K562 (cell line): Measurements from ENCODE around the gene PRKG1. TPM values are rescaled to one million over a fixed set of nuclear protein-coding genes. Genes with fewer than 3 reads are reported as not detected.

Experiments
- ATAC-seq: fragments of 200-7000 bp; cut with Tn5 transposase; 3 replicates; pipeline ENCODE4 v1.9.1; 2020; ENCODE audit warnings: moderate library complexity
- BruUV-seq: library from RNA; stranded (reverse); fragments of 400-500 nt; replicated peaks from 2 replicates; lab custom pipeline; 2021; lab: Mats Ljungman, UMichigan
- CTCF ChIA-PET: fragments of 300-600 bp; formaldehyde crosslinking; extraction: SDS; loops from one replicate; lab custom pipeline; 2021; ENCODE audit warnings: low intra/inter-chr PET ratio; lab: Yijun Ruan, JAX
- POLR2A ChIA-PET: fragments of 300-600, 350-650 bp; sonication (Branson Sonifier 250); formaldehyde crosslinking; extraction: SDS; loops from one replicate; lab custom pipeline; 2021; ENCODE audit warnings: antibody characterized with exemption, inconsistent platforms; lab: Yijun Ruan, JAX
- DNase-seq, 4 experiments: peaks; one replicate each; pipeline versions ENCODE4 v3.0.0 to v3.0.0-alpha.2; 2011 to 2018; ENCODE audit warnings: low spot score in 3 of 4, mixed read lengths in 3 of 4; ENCODE audit errors: extremely low read depth in 1 of 4
- FAIRE-seq: peaks from 2 replicates; lab custom pipeline; 2011; peaks lifted over from hg19 to GRCh38; lab: Jason Lieb, UNC
- H2AFZ ChIP-seq: 2 replicates; pipeline ENCODE4 v1.6.0; 2011; ENCODE audit warnings: low read depth, low read length, control low read depth, inconsistent platforms
- H3K27ac ChIP-seq: fragments of 200-600 bp; 3 replicates; pipeline ENCODE4 v1.8.0; 2011; ENCODE audit warnings: low read depth, mild to moderate bottlenecking, control low read depth, inconsistent platforms, low read length, moderate library complexity, mixed read lengths; ENCODE audit errors: extremely low read depth
- H3K27me3 ChIP-seq, 2 experiments: fragments of 300-600 bp in 1 of 2; 2 replicates in 1 of 2; 3 replicates in 1 of 2; pipeline versions ENCODE4 v1.6.0 to v1.8.0; 2011; ENCODE audit warnings: inconsistent platforms in 2 of 2, low read length in 2 of 2, mild to moderate bottlenecking in 1 of 2, mixed read lengths in 1 of 2, moderate library complexity in 1 of 2; ENCODE audit not compliant: control insufficient read depth in 2 of 2, insufficient read depth in 2 of 2
- H3K36me3 ChIP-seq: fragments of 300-600 bp; 3 replicates; pipeline ENCODE4 v1.8.0; 2011; ENCODE audit warnings: mild to moderate bottlenecking, low read length, inconsistent platforms; ENCODE audit not compliant: control insufficient read depth, insufficient read depth
- H3K4me1 ChIP-seq, 2 experiments: fragments of 200-600 bp in 1 of 2; replicated peaks in 1 of 2; 2 replicates in 1 of 2; 3 replicates in 1 of 2; pipeline versions ENCODE4 v1.5.1 to v1.8.0; 2011; ENCODE audit warnings: inconsistent platforms in 2 of 2, low read length in 2 of 2, mild to moderate bottlenecking in 1 of 2, mixed read lengths in 1 of 2, moderate library complexity in 1 of 2; ENCODE audit not compliant: control insufficient read depth in 2 of 2, insufficient read depth in 2 of 2
- H3K4me2 ChIP-seq: 2 replicates; pipeline ENCODE4 v1.6.1; 2011; ENCODE audit warnings: low read length, control low read depth, inconsistent platforms, mixed read lengths; ENCODE audit not compliant: insufficient read depth
- H3K4me3 ChIP-seq: fragments of 200-600 bp; sonication (generic), shearing (Covaris generic); 2 replicates; pipeline ENCODE4 v1.5.1; 2016; ENCODE audit warnings: control low read depth, inconsistent platforms
- H3K79me2 ChIP-seq: fragments of 200-600 bp; 3 replicates; pipeline ENCODE4 v1.8.0; 2011; ENCODE audit warnings: low read length, inconsistent platforms; ENCODE audit not compliant: control insufficient read depth, insufficient read depth
- H3K9ac ChIP-seq, 2 experiments: 2 replicates each; pipeline versions ENCODE4 v1.6.0 to v1.6.1; 2011; ENCODE audit warnings: low read depth in 2 of 2, low read length in 2 of 2, control low read depth in 1 of 2, inconsistent platforms in 1 of 2, mild to moderate bottlenecking in 1 of 2, mixed read lengths in 1 of 2; ENCODE audit not compliant: insufficient read depth in 1 of 2
- H3K9me1 ChIP-seq: one replicate; pipeline ENCODE4 v1.6.0; 2011; ENCODE audit warnings: inconsistent platforms, mild to moderate bottlenecking, low read length, moderate library complexity; ENCODE audit not compliant: control insufficient read depth, insufficient read depth
- H3K9me3 ChIP-seq: replicated peaks from 2 replicates; pipeline ENCODE4 v1.5.1; 2011; ENCODE audit warnings: low read depth, low read length, inconsistent platforms; ENCODE audit not compliant: control insufficient read depth, insufficient read depth
- H4K20me1 ChIP-seq: replicated peaks from 2 replicates; pipeline ENCODE4 v1.6.1; 2011; ENCODE audit warnings: low read length, inconsistent platforms, mixed read lengths; ENCODE audit not compliant: control insufficient read depth, insufficient read depth
- DACH1 ChIP-seq: fragments of 450-650 bp; IDR thresholded peaks from 2 replicates; pipeline ENCODE4 v1.6.1; 2018; ENCODE audit not compliant: partially characterized antibody
- DNMT1 ChIP-seq: fragments of 450-650 bp; IDR thresholded peaks from 2 replicates; pipeline ENCODE4 v1.6.1; 2016; ENCODE audit warnings: antibody characterized with exemption, mild to moderate bottlenecking
- ESRRA ChIP-seq: fragments of 450-650 bp; IDR thresholded peaks from 2 replicates; pipeline ENCODE4 v1.6.1; 2014; ENCODE audit warnings: low read depth, mild to moderate bottlenecking, moderate library complexity, borderline replicate concordance
- ETV5 ChIP-seq: sonication (generic); formaldehyde crosslinking; IDR thresholded peaks from 2 replicates; pipeline ENCODE4 v1.4.0; 2020; ENCODE audit warnings: low read depth, mild to moderate bottlenecking, missing genetic modification reagents
- HCFC1 ChIP-seq: IDR thresholded peaks from 2 replicates; pipeline ENCODE4 v1.6.1; 2012; ENCODE audit warnings: low read depth, low read length, improper control_type of control experiment
- HDAC6 ChIP-seq: IDR thresholded peaks from 2 replicates; pipeline ENCODE4 v1.6.1; 2012; ENCODE audit warnings: low read depth, mild to moderate bottlenecking, control low read depth, inconsistent platforms, low read length, moderate library complexity
- HIVEP1 ChIP-seq: fragments of 250-450 bp; sonication (Bioruptor Pico); IDR thresholded peaks from 2 replicates; pipeline ENCODE4 v1.4.0; 2020; ENCODE audit warnings: mild to moderate bottlenecking
- MCM7 ChIP-seq, 2 experiments: fragments of 450-650 bp; IDR thresholded peaks; 2 replicates each; pipeline ENCODE4 v1.6.1; 2016 to 2018
- RBM34 ChIP-seq: fragments of 200-400 bp; formaldehyde crosslinking; IDR thresholded peaks from 2 replicates; pipeline ENCODE4 v1.6.1; 2018; ENCODE audit warnings: low read length, borderline replicate concordance; ENCODE audit not compliant: insufficient read depth
- SIX5 ChIP-seq, 2 experiments: IDR thresholded peaks; 2 replicates each; pipeline ENCODE4 v1.6.1; 2011; ENCODE audit warnings: low read length in 2 of 2, borderline replicate concordance in 1 of 2, low read depth in 1 of 2, mild to moderate bottlenecking in 1 of 2, moderate library complexity in 1 of 2; ENCODE audit not compliant: insufficient read depth in 1 of 2
- SREBF1 ChIP-seq: fragments of 150-350 bp; IDR thresholded peaks from 2 replicates; pipeline ENCODE4 v1.6.1; 2014; ENCODE audit warnings: antibody characterized with exemption, low read depth, low read length, borderline replicate concordance
- TCF7L2 ChIP-seq: fragments of 150-350 bp; IDR thresholded peaks from 2 replicates; pipeline ENCODE4 v1.6.1; 2016; ENCODE audit warnings: low read depth, mild to moderate bottlenecking, low read length, moderate library complexity
- ZBTB8A ChIP-seq: fragments of 450-650 bp; IDR thresholded peaks from 2 replicates; pipeline ENCODE4 v1.6.1; 2018; ENCODE audit warnings: mild to moderate bottlenecking, moderate library complexity; ENCODE audit not compliant: partially characterized antibody
- ZNF699 ChIP-seq: fragments of 250-450 bp; sonication (Bioruptor Pico); IDR thresholded peaks from 2 replicates; pipeline ENCODE4 v1.8.0; 2021; ENCODE audit warnings: mild to moderate bottlenecking, moderate library complexity; ENCODE audit not compliant: insufficient replicate concordance
- ZNF717 ChIP-seq: fragments of 250-450 bp; sonication (Bioruptor Pico); IDR thresholded peaks from 2 replicates; pipeline ENCODE4 v1.5.0; 2021
- ZSCAN32 ChIP-seq: fragments of 450-650 bp; formaldehyde crosslinking; IDR thresholded peaks from 2 replicates; pipeline ENCODE4 v1.4.0; 2020; ENCODE audit warnings: mild to moderate bottlenecking, moderate library complexity
- WGBS: fragments of 100-300 bp; shearing (Covaris generic); methylation state at CpG from one replicate; pipeline ENCODE4 v1.1.6; 2016; ENCODE audit warnings: low coverage, mixed read lengths; ENCODE audit not compliant: insufficient coverage; ENCODE audit errors: missing lambda C conversion rate; 5-methylcytosine and 5-hydroxymethylcytosine counted together
- in situ Hi-C: fragments of 300-500 bp; cut with MboI; formaldehyde crosslinking; loops from 4 replicates; pipeline ENCODE4 v1.15.0; 2018; ENCODE audit warnings: inconsistent platforms, mixed read lengths
- intact Hi-C: fragments of 100-400 bp; cut with micrococcal nuclease; formaldehyde crosslinking; loops from 2 replicates; pipeline ENCODE4 v1.14.2; 2022
- polyA plus RNA-seq, 8 experiments: library from polyadenylated mRNA; depleted of rRNA in 4 of 8; stranded (reverse) in 5 of 8; unstranded in 3 of 8; fragments of >200 nt; fragmentation: Nextera tagmentation in 2 of 8; fragmentation: Illumina TruSeq in 1 of 8; extraction: Ambion mirVana in 2 of 8; extraction: Trizol in 1 of 8; gene quantifications; 2 replicates each; pipeline versions ENCODE4 v1.2.1 to v1.2.3, GENCODE V29; 2011 to 2014; ENCODE audit warnings: inconsistent platforms in 1 of 8, missing spikeins in 1 of 8
- total RNA-seq, 7 experiments: library from RNA; depleted of rRNA in 6 of 7; stranded (reverse); fragments of >200 nt in 6 of 7; fragmentation: Illumina TruSeq in 2 of 7; extraction: Trizol in 2 of 7; gene quantifications; 2 replicates each; pipeline versions ENCODE4 v1.2.1 to v1.2.3, GENCODE V29; 2011 to 2021; ENCODE audit warnings: low replicate concordance in 1 of 7
- TF ChIP-seq, protein P1 (sequence below): fragments of 250-450 bp; sonication (Bioruptor Pico); IDR thresholded peaks from 2 replicates; pipeline ENCODE4 v1.5.1; 2021; ENCODE audit warnings: mild to moderate bottlenecking
- TF ChIP-seq, protein P2 (sequence below): fragments of 450-650 bp; formaldehyde crosslinking; conservative IDR thresholded peaks from 2 replicates; pipeline ENCODE4 v1.4.0; 2022; ENCODE audit warnings: mild to moderate bottlenecking, missing genetic modification characterization

The PRKG1 gene
- total and polyA plus RNA-seq, 9 of the 15 experiments (the other 6 are each of a cell fraction or from before 2014, with no cell fraction given) = 0.22 TPM; not detected in 8

DNA sequence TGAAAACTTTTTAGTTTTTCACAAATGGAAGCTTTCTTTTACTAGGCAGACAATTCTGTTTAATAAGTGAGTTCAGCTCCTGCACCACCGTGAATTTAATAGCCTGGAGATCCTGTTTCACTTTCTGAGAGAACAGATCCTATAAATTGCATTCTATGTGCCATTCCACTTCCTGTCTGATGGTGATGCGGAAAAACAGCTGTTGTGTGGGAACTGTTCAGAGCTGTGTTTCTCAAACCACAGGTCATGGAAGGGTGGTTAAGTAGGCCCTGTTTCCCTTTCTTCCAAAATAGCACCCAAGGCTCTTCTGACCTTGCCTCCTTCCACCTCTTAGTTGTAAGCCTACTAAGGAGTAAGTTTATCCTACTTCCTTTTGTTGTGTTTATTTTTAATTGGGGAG, 1142.6 kb downstream of the PRKG1 start (continued):
- no peak for TF ChIP-seq TCF7L2
- no peak for TF ChIP-seq SIX5 (IDR thresholded peaks at IDR 0.05; ENCODE audit: borderline replicate concordance in 1 of 2, insufficient read depth in 1 of 2, low read depth in 1 of 2, low read length in 2 of 2)
- TF ChIP-seq ZNF717 = no peak
- no peak for TF ChIP-seq HDAC6
- no peak for TF ChIP-seq ZBTB8A

DNA sequence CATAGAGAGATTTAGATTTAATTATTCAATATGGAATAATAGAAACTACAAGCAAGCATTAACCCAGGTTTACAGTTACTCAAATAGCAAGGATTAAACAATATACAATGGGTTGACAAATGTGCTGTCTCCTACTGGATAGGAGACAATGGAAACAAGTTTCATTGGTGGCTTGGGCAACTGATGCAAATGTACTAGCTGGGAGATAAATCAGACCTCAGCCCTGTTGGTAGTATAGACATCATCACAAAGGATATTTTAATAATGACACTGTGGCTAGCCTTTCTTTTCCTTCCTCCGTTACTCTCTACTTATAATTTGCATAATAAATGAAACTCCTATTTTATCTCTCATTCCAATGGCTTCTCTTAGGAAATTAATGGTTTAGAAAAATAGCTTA, 1143.2 kb downstream of the PRKG1 start:
- Histone ChIP-seq H3K9me1 (no peaks in the 10 kb centered on the region), H4K20me1 (no peaks in the 10 kb centered on the region), H3K27me3 (no peaks in the 10 kb centered on the region), H3K36me3 (no peaks in the 10 kb centered on the region), H3K9ac (no peak overlapping the region), H3K9me3 (no peaks in the 10 kb centered on the region), H3K27ac (no peak overlapping the region), H3K4me3 (no peak overlapping the region), H3K79me2 (no peaks in the 10 kb centered on the region), H2AFZ (no peak overlapping the region), H3K4me1 (no peaks in the 10 kb centered on the region), H3K4me2 (no peak overlapping the region)
- FAIRE-seq (no peak), ATAC-seq (no peak), DNase-seq (no peak)
- TF ChIP-seq HIVEP1 (CRISPR knock-in tag) (no peak), MCM7 (IDR thresholded peaks at IDR 0.05) (no peak), ESRRA (no peak), SREBF1 (no peak), ZNF699 (CRISPR knock-in tag) (no peak), ZSCAN32 (no peak), ETV5 (CRISPR knock-in tag) (no peak), RBM34 (no peak), DACH1 (no peak), HCFC1 (no peak), DNMT1 (no peak)
- TF ChIP-seq, protein P1, sequence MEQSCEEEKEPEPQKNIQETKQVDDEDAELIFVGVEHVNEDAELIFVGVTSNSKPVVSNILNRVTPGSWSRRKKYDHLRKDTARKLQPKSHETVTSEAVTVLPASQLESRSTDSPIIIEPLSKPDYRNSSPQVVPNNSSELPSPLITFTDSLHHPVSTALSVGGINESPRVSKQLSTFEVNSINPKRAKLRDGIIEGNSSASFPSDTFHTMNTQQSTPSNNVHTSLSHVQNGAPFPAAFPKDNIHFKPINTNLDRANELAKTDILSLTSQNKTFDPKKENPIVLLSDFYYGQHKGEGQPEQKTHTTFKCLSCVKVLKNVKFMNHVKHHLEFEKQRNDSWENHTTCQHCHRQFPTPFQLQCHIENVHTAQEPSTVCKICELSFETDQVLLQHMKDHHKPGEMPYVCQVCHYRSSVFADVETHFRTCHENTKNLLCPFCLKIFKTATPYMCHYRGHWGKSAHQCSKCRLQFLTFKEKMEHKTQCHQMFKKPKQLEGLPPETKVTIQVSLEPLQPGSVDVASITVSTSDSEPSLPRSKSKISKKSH = no peak
- TF ChIP-seq, protein P2, sequence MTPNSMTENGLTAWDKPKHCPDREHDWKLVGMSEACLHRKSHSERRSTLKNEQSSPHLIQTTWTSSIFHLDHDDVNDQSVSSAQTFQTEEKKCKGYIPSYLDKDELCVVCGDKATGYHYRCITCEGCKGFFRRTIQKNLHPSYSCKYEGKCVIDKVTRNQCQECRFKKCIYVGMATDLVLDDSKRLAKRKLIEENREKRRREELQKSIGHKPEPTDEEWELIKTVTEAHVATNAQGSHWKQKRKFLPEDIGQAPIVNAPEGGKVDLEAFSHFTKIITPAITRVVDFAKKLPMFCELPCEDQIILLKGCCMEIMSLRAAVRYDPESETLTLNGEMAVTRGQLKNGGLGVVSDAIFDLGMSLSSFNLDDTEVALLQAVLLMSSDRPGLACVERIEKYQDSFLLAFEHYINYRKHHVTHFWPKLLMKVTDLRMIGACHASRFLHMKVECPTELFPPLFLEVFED (CRISPR knock-in tag) = no peak
- CTCF ChIA-PET = no interaction called here
- WGBS = 0% methylated on average over 1 of the region's 1 CpG
- BruUV-seq = no TSS peak
- POLR2A ChIA-PET = no interaction called here
- in situ Hi-C loops (loop anchor here (25.0 kb wide), 1 partner anchor 1205 kb away; no protein-coding TSS in a partner anchor), intact Hi-C loops (loop anchor here (5.0 to 10.0 kb wide), 2 partner anchors 830 to 1423 kb away; no protein-coding TSS in a partner anchor)
